Lower leg skin (tissue), 3 donors: Measurements from ENCODE around the gene RBM20.

Source experiments
- CTCF ChIP-seq, 3 donors: fragments of 450-650 bp; IDR thresholded peaks; one replicate each; pipeline ENCODE4 v1.5.1; 2016; ENCODE audit warnings: antibody characterized with exemption in 3 of 3, mild to moderate bottlenecking in 3 of 3, moderate library complexity in 2 of 3
- POLR2A ChIP-seq, 2 donors: fragments of 450-650 bp; IDR thresholded peaks; one replicate each; pipeline ENCODE4 v1.6.1; 2016 to 2017; ENCODE audit warnings: antibody characterized with exemption in 2 of 2, mild to moderate bottlenecking in 1 of 2, moderate library complexity in 1 of 2

GRCh38 chr10:110661292-110661691 lies 17.2 kb downstream of the RBM20 start:
- TF ChIP-seq CTCF (IDR thresholded peaks at IDR 0.05) (no peak), POLR2A (IDR thresholded peaks at IDR 0.05) (no peak)
